Measurements from ENCODE around the gene ASF1A. TPM values are rescaled to one million over a fixed set of nuclear protein-coding genes. Genes with fewer than 3 reads are reported as not detected.

Gene ASF1A
- total RNA-seq, 1 experiment from 2014 or later, result 14.1 TPM

GRCh38 chr6:118930680-118931079 lies 36.7 kb downstream of the ASF1A start:
- H3K36me3 ChIP-seq, result peaks cover 52% of the 10 kb centered on the region
- no peaks in the 10 kb centered on the region for H3K27me3 ChIP-seq
- no peak overlapping the region for H3K4me3 ChIP-seq

GRCh38 chr6:118931436-118931835 lies 37.5 kb downstream of the ASF1A start:
- no peaks in the 10 kb centered on the region; the same call in 1 of the 2 replicates for H3K27me3 ChIP-seq
- no peak overlapping the region for H3K4me3 ChIP-seq
- DNase-seq, result no peak

More at GRCh38 chr6:118930680-118931079, 36.7 kb downstream of the ASF1A start:
- no peaks in the 10 kb centered on the region for H3K9me3 ChIP-seq
- no peak for DNase-seq

GRCh38 chr6:118932421-118932820 lies 38.5 kb downstream of the ASF1A start:
- no peaks in the 10 kb centered on the region for H3K9me3 ChIP-seq
- no peak overlapping the region for H3K4me3 ChIP-seq
- peaks cover 39% of the 10 kb centered on the region for H3K36me3 ChIP-seq
- no peak for DNase-seq
- no peaks in the 10 kb centered on the region; the same call in 1 of the 2 replicates for H3K27me3 ChIP-seq

More at GRCh38 chr6:118931436-118931835, 37.5 kb downstream of the ASF1A start:
- Histone ChIP-seq H3K36me3 (peaks cover 46% of the 10 kb centered on the region), H3K9me3 (no peaks in the 10 kb centered on the region)

- no peak for DNase-seq
- no peaks in the 10 kb centered on the region for H3K9me3 ChIP-seq
- peak overlapping the region; percentile 94 for H3K4me3 ChIP-seq
Measured at GRCh38 chr6:118933855-118934460, 40.0 kb downstream of the ASF1A start.

GRCh38 chr6:118934461-118935330 lies 40.7 kb downstream of the ASF1A start, which contains the start of gene MCM9:
Gene MCM9 (minus strand): TSS chr6:118935159. CDS start chr6:118931723, 3,436 bp downstream.
- Histone ChIP-seq H3K4me3 (peak within 1 kb of the TSS; percentile 94), H3K27me3 (no peaks in the 10 kb centered on the region; the same call in 1 of the 2 replicates), H3K9me3 (no peaks in the 10 kb centered on the region), H3K36me3 (peaks cover 24% of the 10 kb centered on the region)
- DNase-seq, result peak; percentile 89

More at GRCh38 chr6:118933855-118934460, 40.0 kb downstream of the ASF1A start:
- H3K36me3 ChIP-seq, result peaks cover 31% of the 10 kb centered on the region
- H3K27me3 ChIP-seq, result no peaks in the 10 kb centered on the region; the same call in 1 of the 2 replicates

- H3K27me3 ChIP-seq, result no peaks in the 10 kb centered on the region; the same call in 1 of the 2 replicates
- H3K4me3 ChIP-seq, result peak overlapping the region; percentile 94
- DNase-seq, result no peak
- H3K36me3 ChIP-seq, result peaks cover 21% of the 10 kb centered on the region
- H3K9me3 ChIP-seq, result no peaks in the 10 kb centered on the region
Measured at GRCh38 chr6:118935331-118935668, 41.3 kb downstream of the ASF1A start.

GRCh38 chr6:118935978-118936703 lies 42.2 kb downstream of the ASF1A start:
- Histone ChIP-seq H3K4me3 (peak overlapping the region; percentile 94), H3K36me3 (peaks cover 13% of the 10 kb centered on the region), H3K9me3 (no peaks in the 10 kb centered on the region), H3K27me3 (no peaks in the 10 kb centered on the region; the same call in 1 of the 2 replicates)
- no peak for DNase-seq

- Histone ChIP-seq H3K9me3 (peaks cover 6% of the 10 kb centered on the region; the same call in 1 of the 2 replicates), H3K36me3 (no peaks in the 10 kb centered on the region), H3K27me3 (no peaks in the 10 kb centered on the region; the same call in 1 of the 2 replicates), H3K4me3 (no peak overlapping the region)
- DNase-seq, result no peak
Measured at GRCh38 chr6:118939683-118940082, 45.7 kb downstream of the ASF1A start.

- DNase-seq, result no peak
- H3K9me3 ChIP-seq, result peaks cover 6% of the 10 kb centered on the region; the same call in 1 of the 2 replicates
- H3K4me3 ChIP-seq, result no peak overlapping the region
- H3K36me3 ChIP-seq, result no peaks in the 10 kb centered on the region
- no peaks in the 10 kb centered on the region; the same call in 1 of the 2 replicates for H3K27me3 ChIP-seq
Measured at GRCh38 chr6:118940770-118941169, 46.8 kb downstream of the ASF1A start.

GRCh38 chr6:118945217-118945616 lies 51.3 kb downstream of the ASF1A start:
- no peaks in the 10 kb centered on the region for H3K36me3 ChIP-seq
- no peak overlapping the region for H3K4me3 ChIP-seq
- peaks cover 14% of the 10 kb centered on the region for H3K9me3 ChIP-seq
- DNase-seq, result no peak
- H3K27me3 ChIP-seq, result no peaks in the 10 kb centered on the region

- Histone ChIP-seq H3K4me3 (no peak overlapping the region), H3K9me3 (no peaks in the 10 kb centered on the region; the same call in 1 of the 2 replicates), H3K36me3 (no peaks in the 10 kb centered on the region), H3K27me3 (0 out of 2 replicates have a peak, but pooled peaks cover 2% of the 10 kb centered on the region)
- DNase-seq, result no peak
Measured at GRCh38 chr6:118952683-118953082, 58.7 kb downstream of the ASF1A start.

GRCh38 chr6:118953391-118953790 lies 59.4 kb downstream of the ASF1A start:
- H3K27me3 ChIP-seq, result 0 out of 2 replicates have a peak, but pooled peaks cover 2% of the 10 kb centered on the region
- no peaks in the 10 kb centered on the region for H3K36me3 ChIP-seq
- no peaks in the 10 kb centered on the region; the same call in 1 of the 2 replicates for H3K9me3 ChIP-seq
- no peak overlapping the region for H3K4me3 ChIP-seq
- DNase-seq, result no peak

Other genes with a start within 250 kb of the ASF1A start
- gene CEP85L, start 242.6 kb upstream of the ASF1A start, total RNA-seq (2014; rRNA removed; shearing (Covaris generic); ENCODE audit: low replicate concordance), result 4.2 and 4.9 TPM in 2 replicates
- gene MCM9, start 41.0 kb downstream of the ASF1A start, total RNA-seq (2014; rRNA removed; shearing (Covaris generic); ENCODE audit: low replicate concordance), result 3.0 and 7.9 TPM in 2 replicates
- 0.13 TPM in 1 of 2 replicates, not detected in the other for gene FAM184A, start 184.5 kb downstream of the ASF1A start, total RNA-seq (2014; rRNA removed; shearing (Covaris generic); ENCODE audit: low replicate concordance)

Measured in MG63 (cell line).